CD4-positive, alpha-beta T cell treated with Interleukin-15 for 1 hour (primary cell): ENCODE measurements around the gene SLC6A20.
"Not testable (repeated sequence)": the region's sequence is repeated elsewhere in the genome, so short reads cannot be mapped to it uniquely, and the experiment has no call there.

Source experiments
- DNase-seq: peaks from one replicate; pipeline ENCODE4 v3.0.0-alpha.2; 2020

SLC6A20 gene

GRCh38 chr3:45754461-45754860 is 41.9 kb downstream of the SLC6A20 start:
- DNase-seq, result no peak

GRCh38 chr3:45753095-45753494 is 43.2 kb downstream of the SLC6A20 start:
- no peak for DNase-seq

GRCh38 chr3:45751537-45752242 is 44.6 kb downstream of the SLC6A20 start:
- DNase-seq, result no peak

- DNase-seq, result no peak
Observed at GRCh38 chr3:45749880-45750279, 46.5 kb downstream of the SLC6A20 start.

GRCh38 chr3:45749036-45749600 is 47.2 kb downstream of the SLC6A20 start:
- DNase-seq, result not testable (repeated sequence)

GRCh38 chr3:45748068-45748467 is 48.3 kb downstream of the SLC6A20 start:
- no peak for DNase-seq

GRCh38 chr3:45746777-45747622 is 49.3 kb downstream of the SLC6A20 start:
- no peak for DNase-seq

GRCh38 chr3:45746165-45746776 is 50.1 kb downstream of the SLC6A20 start:
- DNase-seq, result no peak

- no peak for DNase-seq
Observed at GRCh38 chr3:45742461-45743089, 53.8 kb downstream of the SLC6A20 start.

- DNase-seq, result peak; percentile 36
Observed at GRCh38 chr3:45741742-45742460, 54.4 kb downstream of the SLC6A20 start.

- no peak for DNase-seq
Observed at GRCh38 chr3:45741247-45741646, 55.1 kb downstream of the SLC6A20 start.

- DNase-seq, result no peak
Observed at GRCh38 chr3:45739991-45740390, 56.3 kb downstream of the SLC6A20 start.

GRCh38 chr3:45737234-45737633 is 59.1 kb downstream of the SLC6A20 start:
- no peak for DNase-seq

- no peak for DNase-seq
Observed at GRCh38 chr3:45736707-45737106, 59.6 kb downstream of the SLC6A20 start.

- DNase-seq, result no peak
Observed at GRCh38 chr3:45730409-45731154, 65.8 kb downstream of the SLC6A20 start.

GRCh38 chr3:45729614-45730013 is 66.7 kb downstream of the SLC6A20 start:
- DNase-seq, result no peak

GRCh38 chr3:45724911-45725310 is 71.4 kb downstream of the SLC6A20 start:
- DNase-seq, result no peak

- DNase-seq, result no peak
Observed at GRCh38 chr3:45719655-45720487, 76.5 kb downstream of the SLC6A20 start.

- no peak for DNase-seq
Observed at GRCh38 chr3:45716790-45717336, 79.5 kb downstream of the SLC6A20 start.

GRCh38 chr3:45715945-45716344 is 80.4 kb downstream of the SLC6A20 start:
- DNase-seq, result no peak
